Jurkat, Clone E6-1 (cell line): ENCODE data around the gene NEDD4L.
"Not testable (repeated sequence)": the region's sequence is repeated elsewhere in the genome, so short reads cannot be mapped to it uniquely, and the experiment has no call there.

Source experiments
- DNase-seq: peaks from one replicate; pipeline ENCODE4 v3.0.0-alpha.2; 2011; ENCODE audit warnings: low read depth, low spot score
- H3K4me3 ChIP-seq: 2 replicates; pipeline ENCODE4 v1.5.1; 2011; ENCODE audit warnings: mild to moderate bottlenecking, low read length, control low read depth, moderate library complexity

Gene NEDD4L

GRCh38 chr18:58264840-58265239 is 220.8 kb downstream of the NEDD4L start:
- DNase-seq: no peak
- H3K4me3 ChIP-seq: no peak overlapping the region

- H3K4me3 ChIP-seq, DNase-seq: not testable (repeated sequence)
Measured at GRCh38 chr18:58265489-58265888, 221.5 kb downstream of the NEDD4L start.

- no peak for DNase-seq
- H3K4me3 ChIP-seq: no peak overlapping the region
Measured at GRCh38 chr18:58266291-58266690, 222.3 kb downstream of the NEDD4L start.

GRCh38 chr18:58267493-58267892 is 223.5 kb downstream of the NEDD4L start:
- no peak overlapping the region for H3K4me3 ChIP-seq
- no peak for DNase-seq

GRCh38 chr18:58268849-58269248 is 224.8 kb downstream of the NEDD4L start:
- DNase-seq: no peak
- no peak overlapping the region for H3K4me3 ChIP-seq

- DNase-seq: no peak
- no peak overlapping the region for H3K4me3 ChIP-seq
Measured at GRCh38 chr18:58269931-58270330, 225.9 kb downstream of the NEDD4L start.

- H3K4me3 ChIP-seq: no peak overlapping the region
- no peak for DNase-seq
Measured at GRCh38 chr18:58270396-58270795, 226.4 kb downstream of the NEDD4L start.

- no peak for DNase-seq
- H3K4me3 ChIP-seq: no peak overlapping the region
Measured at GRCh38 chr18:58271770-58272169, 227.7 kb downstream of the NEDD4L start.

- no peak for DNase-seq
Measured at GRCh38 chr18:58272209-58272608, 228.2 kb downstream of the NEDD4L start.

GRCh38 chr18:58272779-58273435 is 228.9 kb downstream of the NEDD4L start:
- no peak overlapping the region for H3K4me3 ChIP-seq
- peak; percentile 1 for DNase-seq

More at GRCh38 chr18:58272209-58272608, 228.2 kb downstream of the NEDD4L start:
- no peak overlapping the region for H3K4me3 ChIP-seq

GRCh38 chr18:58275176-58275575 is 231.2 kb downstream of the NEDD4L start:
- no peak for DNase-seq
- H3K4me3 ChIP-seq: no peak overlapping the region

- DNase-seq: no peak
- H3K4me3 ChIP-seq: no peak overlapping the region
Measured at GRCh38 chr18:58276789-58277739, 233.0 kb downstream of the NEDD4L start.

GRCh38 chr18:58279504-58280175 is 235.6 kb downstream of the NEDD4L start:
- H3K4me3 ChIP-seq: no peak overlapping the region
- DNase-seq: no peak

GRCh38 chr18:58280191-58280590 is 236.2 kb downstream of the NEDD4L start:
- DNase-seq: no peak
- no peak overlapping the region for H3K4me3 ChIP-seq

GRCh38 chr18:58282872-58283271 is 238.8 kb downstream of the NEDD4L start:
- DNase-seq, H3K4me3 ChIP-seq: not testable (repeated sequence)

GRCh38 chr18:58284699-58285448 is 240.8 kb downstream of the NEDD4L start:
- DNase-seq: no peak
- no peak overlapping the region for H3K4me3 ChIP-seq

- no peak for DNase-seq
- no peak overlapping the region for H3K4me3 ChIP-seq
Measured at GRCh38 chr18:58285449-58286130, 241.6 kb downstream of the NEDD4L start.

GRCh38 chr18:58286632-58287352 is 242.8 kb downstream of the NEDD4L start:
- DNase-seq: no peak
- no peak overlapping the region for H3K4me3 ChIP-seq
